ENCODE results near the gene DNASE1L1.

- TF ChIP-seq CTCF (IDR thresholded peaks at IDR 0.05; ENCODE audit: low read depth, low read length, missing input control) (no peak), REST (IDR thresholded peaks at IDR 0.05) (no peak), TAF1 (conservative IDR thresholded peaks at IDR 0.05) (no peak), MAX (IDR thresholded peaks at IDR 0.05) (no peak), YY1 (IDR thresholded peaks at IDR 0.05) (no peak)
Observed at GRCh38 chrX:154413142-154413541, 4.1 kb upstream of the DNASE1L1 start.
